ENCODE measurements around the gene TSPEAR. TPM values are rescaled to one million over a fixed set of nuclear protein-coding genes. Genes with fewer than 3 reads are reported as not detected.

Gene TSPEAR
- total and polyA plus RNA-seq, 8 donors: 0.05 to 0.29 (median 0.12) TPM; not detected in 4

DNA sequence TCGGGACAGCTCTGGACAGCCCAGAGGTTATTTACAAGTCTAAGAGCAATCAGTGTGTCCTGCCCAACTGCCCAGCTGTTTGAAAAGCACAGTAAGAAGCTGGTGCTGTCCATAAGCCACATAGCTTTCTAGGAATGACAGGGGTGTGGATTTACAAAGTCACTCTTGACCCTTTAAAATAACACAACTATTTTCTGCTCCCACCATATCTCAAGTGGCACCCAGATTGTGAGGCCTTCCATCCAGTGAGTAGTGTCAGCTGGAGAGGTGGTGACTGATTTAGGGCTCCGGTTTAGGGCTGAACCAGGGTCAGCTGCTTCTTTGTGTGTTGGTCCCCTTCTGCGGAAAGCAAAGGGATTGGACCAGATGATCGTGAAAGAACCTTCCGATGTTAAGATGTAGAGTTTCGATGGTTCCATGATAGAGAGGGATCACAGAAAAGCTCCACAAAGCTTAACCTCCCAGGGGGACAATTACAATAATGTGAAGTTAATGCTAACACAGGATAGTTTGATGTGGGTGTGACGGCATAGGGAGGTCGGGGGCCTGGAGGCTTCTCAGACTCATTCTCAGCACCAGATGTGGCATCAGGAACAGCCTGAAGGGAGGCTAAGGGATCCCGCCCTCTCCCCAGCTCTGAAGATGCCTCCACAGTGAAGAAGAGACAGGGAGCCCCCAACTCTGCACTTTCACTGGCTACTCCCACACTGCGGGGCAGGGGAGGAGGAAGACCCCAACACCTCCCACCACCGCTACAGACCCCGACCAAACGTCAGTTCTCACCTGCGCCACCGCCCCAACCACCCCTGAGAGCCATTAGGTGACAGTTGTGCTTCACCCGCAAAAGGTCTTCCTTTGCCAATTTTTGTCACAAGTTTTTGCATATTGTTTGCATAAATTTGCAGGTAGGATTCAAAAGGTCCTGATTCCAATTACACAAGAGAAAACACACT is 215.5 kb downstream of the TSPEAR start:
- H3K36me3 ChIP-seq: no peaks in the 10 kb centered on the region
- H3K27me3 ChIP-seq: peaks cover 0 to 63% (median 0%) of the 10 kb centered on the region in 3 donors
- H3K27ac ChIP-seq: no peak overlapping the region
- 85 to 93% (median 92%) methylated on average over 14 to 16 of the region's 16 CpGs for WGBS, 5 donors
- H3K9me3 ChIP-seq: peaks cover 4 to 23% (median 16%) of the 10 kb centered on the region in 4 donors
- H3K4me1 ChIP-seq: peaks cover 0 to 23% (median 18%) of the 10 kb centered on the region in 4 donors
- no peak overlapping the region for H3K4me3 ChIP-seq
- DNase-seq: no peak
- TF ChIP-seq EP300 (IDR thresholded peaks at IDR 0.05): no peak
- TF ChIP-seq POLR2AphosphoS5 (IDR thresholded peaks at IDR 0.05): no peak
- TF ChIP-seq POLR2A (IDR thresholded peaks at IDR 0.05): no peak
- TF ChIP-seq, protein P1, sequence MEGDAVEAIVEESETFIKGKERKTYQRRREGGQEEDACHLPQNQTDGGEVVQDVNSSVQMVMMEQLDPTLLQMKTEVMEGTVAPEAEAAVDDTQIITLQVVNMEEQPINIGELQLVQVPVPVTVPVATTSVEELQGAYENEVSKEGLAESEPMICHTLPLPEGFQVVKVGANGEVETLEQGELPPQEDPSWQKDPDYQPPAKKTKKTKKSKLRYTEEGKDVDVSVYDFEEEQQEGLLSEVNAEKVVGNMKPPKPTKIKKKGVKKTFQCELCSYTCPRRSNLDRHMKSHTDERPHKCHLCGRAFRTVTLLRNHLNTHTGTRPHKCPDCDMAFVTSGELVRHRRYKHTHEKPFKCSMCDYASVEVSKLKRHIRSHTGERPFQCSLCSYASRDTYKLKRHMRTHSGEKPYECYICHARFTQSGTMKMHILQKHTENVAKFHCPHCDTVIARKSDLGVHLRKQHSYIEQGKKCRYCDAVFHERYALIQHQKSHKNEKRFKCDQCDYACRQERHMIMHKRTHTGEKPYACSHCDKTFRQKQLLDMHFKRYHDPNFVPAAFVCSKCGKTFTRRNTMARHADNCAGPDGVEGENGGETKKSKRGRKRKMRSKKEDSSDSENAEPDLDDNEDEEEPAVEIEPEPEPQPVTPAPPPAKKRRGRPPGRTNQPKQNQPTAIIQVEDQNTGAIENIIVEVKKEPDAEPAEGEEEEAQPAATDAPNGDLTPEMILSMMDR (IDR thresholded peaks at IDR 0.05): no peak
- intact Hi-C loops (cut with DNase I; ENCODE audit: low total_unique reads): no loop called here

DNA sequence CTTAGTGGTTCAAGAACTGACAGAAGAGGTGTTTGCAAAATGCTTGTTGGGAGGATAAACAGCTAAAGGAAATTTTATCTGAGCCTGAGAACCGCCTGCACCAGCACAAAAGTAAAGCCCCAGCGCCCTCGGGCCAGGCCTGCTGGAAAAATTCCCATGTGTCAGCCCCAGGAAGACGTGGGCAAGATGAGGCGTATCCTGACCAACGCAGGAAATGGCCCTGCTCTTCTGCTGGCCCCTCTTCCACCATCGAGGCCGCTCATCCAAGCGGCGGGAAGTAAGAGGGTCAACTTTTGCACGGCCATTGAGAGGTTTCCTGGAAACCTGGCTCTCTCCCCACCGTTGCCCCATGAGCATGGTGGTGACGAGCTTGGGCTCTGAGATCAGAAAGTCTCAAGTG is 216.4 kb downstream of the TSPEAR start:
- TF ChIP-seq POLR2A (IDR thresholded peaks at IDR 0.05): no peak
- TF ChIP-seq, protein P1 (IDR thresholded peaks at IDR 0.05): no peak
- TF ChIP-seq EP300 (IDR thresholded peaks at IDR 0.05): no peak
- TF ChIP-seq POLR2AphosphoS5 (IDR thresholded peaks at IDR 0.05): no peak
- Histone ChIP-seq H3K27me3 (peaks cover 0 to 57% (median 0%) of the 10 kb centered on the region in 3 donors), H3K4me3 (no peak overlapping the region), H3K9me3 (peaks cover 4 to 23% (median 16%) of the 10 kb centered on the region in 4 donors), H3K36me3 (peaks cover 0 to 5% (median 0%) of the 10 kb centered on the region in 4 donors), H3K27ac (no peak overlapping the region), H3K4me1 (peaks cover 0 to 23% (median 18%) of the 10 kb centered on the region in 4 donors)
- no peak for DNase-seq
- 77 to 92% (median 86%) methylated on average over 12 to 13 of the region's 13 CpGs for WGBS, 5 donors
- intact Hi-C loops (cut with DNase I; ENCODE audit: low total_unique reads): no loop called here

DNA sequence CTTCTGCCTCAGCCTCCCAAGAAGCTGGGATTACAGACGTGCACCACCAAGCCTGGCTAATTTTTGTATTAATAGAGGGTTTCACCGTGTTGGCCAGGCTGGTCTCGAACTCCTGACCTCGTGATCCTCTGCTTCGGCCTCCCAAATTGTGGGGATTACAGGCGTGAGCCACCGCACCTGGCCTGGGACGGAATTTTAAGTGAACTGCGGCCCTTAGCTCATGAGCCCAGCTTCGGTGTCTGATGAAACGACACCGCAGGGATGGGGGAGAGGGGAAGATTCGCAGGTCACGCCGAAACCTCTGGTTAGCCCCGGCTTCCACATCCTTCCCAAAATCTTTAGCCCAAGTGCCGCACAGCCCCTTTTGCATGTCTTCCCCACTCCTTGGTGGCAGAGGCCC is 217.0 kb downstream of the TSPEAR start:
- H3K27me3 ChIP-seq: peaks cover 0 to 52% (median 0%) of the 10 kb centered on the region in 3 donors
- 93 to 95% (median 94%) methylated on average over 17 of the region's 17 CpGs for WGBS, 5 donors
- no peak for TF ChIP-seq POLR2AphosphoS5 (IDR thresholded peaks at IDR 0.05)
- TF ChIP-seq, protein P1 (IDR thresholded peaks at IDR 0.05): no peak
- TF ChIP-seq EP300 (IDR thresholded peaks at IDR 0.05): no peak
- no peak for TF ChIP-seq POLR2A (IDR thresholded peaks at IDR 0.05)
- H3K4me1 ChIP-seq: peaks cover 0 to 23% (median 18%) of the 10 kb centered on the region in 4 donors
- no peak overlapping the region for H3K27ac ChIP-seq
- intact Hi-C loops (cut with DNase I; ENCODE audit: low total_unique reads): no loop called here
- no peak for DNase-seq
- H3K4me3 ChIP-seq: no peak overlapping the region
- H3K9me3 ChIP-seq: peaks cover 4 to 23% (median 16%) of the 10 kb centered on the region in 4 donors
- peaks cover 0 to 5% (median 0%) of the 10 kb centered on the region in 4 donors for H3K36me3 ChIP-seq

DNA sequence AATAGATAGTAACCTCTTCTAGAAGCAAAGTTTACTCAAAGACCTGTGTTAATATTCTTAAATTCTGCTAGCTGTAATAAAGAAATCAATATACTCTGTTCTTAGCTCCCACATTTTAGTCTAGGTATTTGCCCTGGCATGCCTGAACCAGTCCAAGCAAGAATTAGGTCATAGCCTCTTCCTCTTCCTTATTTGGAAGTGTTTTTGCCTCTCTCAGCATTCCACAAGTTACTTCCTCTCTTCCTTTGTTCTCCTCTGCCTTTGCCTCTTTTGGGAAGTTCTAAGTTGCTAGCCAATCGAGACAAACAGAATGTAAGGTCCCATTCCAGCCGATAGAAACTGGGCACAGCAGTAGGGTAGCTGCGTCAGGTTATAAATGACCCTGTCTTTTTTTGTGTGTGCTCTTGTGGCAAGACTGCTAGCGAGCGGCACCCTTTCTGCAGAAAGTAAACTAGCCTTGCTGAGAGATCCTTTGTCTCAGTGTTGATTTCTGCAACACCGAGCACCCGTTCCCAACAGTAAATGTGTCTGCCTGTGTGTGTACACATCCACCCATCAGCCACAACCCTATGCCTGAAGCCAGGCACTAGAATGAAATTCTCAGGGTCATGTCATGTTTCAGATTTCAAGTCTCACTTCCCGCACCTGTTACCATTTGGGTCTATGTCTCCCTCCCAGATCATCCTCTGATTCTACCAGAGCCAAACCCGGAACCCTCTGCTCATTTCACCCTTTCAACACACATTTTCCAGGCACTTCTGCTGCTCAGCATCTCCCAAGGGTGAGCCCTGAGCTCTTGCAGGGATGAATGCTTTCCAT is 218.6 kb downstream of the TSPEAR start:
- 91 to 95% (median 93%) methylated on average over 9 of the region's 9 CpGs for WGBS, 5 donors

More for the DNA sequence above, 218.6 kb downstream of the TSPEAR start:
- intact Hi-C loops (cut with DNase I; ENCODE audit: low total_unique reads): no loop called here
- H3K4me3 ChIP-seq: no peak overlapping the region
- TF ChIP-seq EP300 (IDR thresholded peaks at IDR 0.05): no peak
- TF ChIP-seq POLR2AphosphoS5 (IDR thresholded peaks at IDR 0.05): no peak
- H3K36me3 ChIP-seq: peaks cover 0 to 5% (median 0%) of the 10 kb centered on the region in 4 donors
- peaks cover 0 to 10% (median 3%) of the 10 kb centered on the region in 4 donors for H3K4me1 ChIP-seq
- H3K27me3 ChIP-seq: peaks cover 0 to 35% (median 0%) of the 10 kb centered on the region in 3 donors
- H3K9me3 ChIP-seq: peaks cover 4 to 23% (median 16%) of the 10 kb centered on the region in 4 donors
- DNase-seq: no peak
- H3K27ac ChIP-seq: no peak overlapping the region
